HEK293 (cell line): ENCODE data around the gene RPS15.

Experiments used
- CTCF ChIA-PET: fragments of 350-600 bp; formaldehyde crosslinking; extraction: SDS; loops from one replicate; lab custom pipeline; 2021; ENCODE audit warnings: antibody characterized with exemption; lab: Yijun Ruan, JAX
- POLR2A ChIA-PET: fragments of 300-600 bp; formaldehyde crosslinking; extraction: SDS; loops from one replicate; lab custom pipeline; 2020; ENCODE audit warnings: antibody characterized with exemption, inconsistent platforms; lab: Yijun Ruan, JAX
- H3K27ac ChIP-seq: fragments of 200-500 bp; sonication (Bioruptor generic); 2 replicates; pipeline ENCODE4 v1.5.1; 2014; ENCODE audit warnings: low read depth, low read length, control low read depth, inconsistent platforms; ENCODE audit errors: extremely low read depth
- H3K36me3 ChIP-seq, 2 experiments: fragments of 200-500 bp in 1 of 2; sonication (Bioruptor generic) in 1 of 2; 1 replicate in 1 of 2; 2 replicates in 1 of 2; pipeline ENCODE4 v1.5.1; 2014 to 2017; ENCODE audit warnings: inconsistent platforms in 2 of 2, low read length in 2 of 2; ENCODE audit not compliant: control insufficient read depth in 2 of 2, insufficient read depth in 1 of 2
- H3K4me1 ChIP-seq: fragments of 200-500 bp; sonication (Bioruptor generic); 2 replicates; pipeline ENCODE4 v1.5.1; 2014; ENCODE audit warnings: mild to moderate bottlenecking, low read length, inconsistent platforms; ENCODE audit not compliant: control insufficient read depth, insufficient read depth
- H3K4me3 ChIP-seq: 2 replicates; pipeline ENCODE4 v1.5.1; 2011; ENCODE audit warnings: low read depth, mild to moderate bottlenecking, control low read depth, low read length, moderate library complexity
- H3K9me3 ChIP-seq: fragments of 200-500 bp; sonication (Bioruptor generic); 2 replicates; pipeline ENCODE4 v1.5.1; 2014; ENCODE audit warnings: low read depth, low read length, inconsistent platforms; ENCODE audit not compliant: control insufficient read depth, insufficient read depth
- SP2 ChIP-seq: fragments of 450-650 bp; formaldehyde crosslinking; IDR thresholded peaks from 2 replicates; pipeline ENCODE4 v1.5.1; 2016; ENCODE audit warnings: missing biosample characterization, missing genetic modification characterization
- ZNF341 ChIP-seq: fragments of 450-650 bp; formaldehyde crosslinking; IDR thresholded peaks from 2 replicates; pipeline ENCODE4; 2016; ENCODE audit warnings: low read depth, missing biosample characterization, missing genetic modification characterization
- ZNF600 ChIP-seq: fragments of 450-650 bp; formaldehyde crosslinking; IDR thresholded peaks from 2 replicates; pipeline ENCODE4 v1.5.1; 2016; ENCODE audit warnings: missing biosample characterization, missing genetic modification characterization
- ZXDB ChIP-seq: fragments of 450-650 bp; formaldehyde crosslinking; IDR thresholded peaks from 2 replicates; pipeline ENCODE4 v1.5.1; 2016; ENCODE audit warnings: missing biosample characterization, missing genetic modification characterization
- TF ChIP-seq, protein P1 (sequence below): fragments of 450-650 bp; formaldehyde crosslinking; IDR thresholded peaks from 2 replicates; pipeline ENCODE4 v1.5.1; 2016; ENCODE audit warnings: missing biosample characterization, missing genetic modification characterization
- TF ChIP-seq, protein P2 (sequence below): fragments of 450-650 bp; formaldehyde crosslinking; IDR thresholded peaks from 2 replicates; pipeline ENCODE4 v1.5.1; 2017; ENCODE audit warnings: missing biosample characterization, missing genetic modification characterization
- TF ChIP-seq, protein P3 (sequence below): fragments of 450-650 bp; formaldehyde crosslinking; IDR thresholded peaks from 2 replicates; pipeline ENCODE4 v1.5.1; 2016; ENCODE audit warnings: missing biosample characterization, missing genetic modification characterization
- TF ChIP-seq, protein P4 (sequence below): fragments of 450-650 bp; formaldehyde crosslinking; IDR thresholded peaks from 2 replicates; pipeline ENCODE4 v1.5.1; 2016; ENCODE audit warnings: missing biosample characterization, missing genetic modification characterization

The RPS15 gene

DNA sequence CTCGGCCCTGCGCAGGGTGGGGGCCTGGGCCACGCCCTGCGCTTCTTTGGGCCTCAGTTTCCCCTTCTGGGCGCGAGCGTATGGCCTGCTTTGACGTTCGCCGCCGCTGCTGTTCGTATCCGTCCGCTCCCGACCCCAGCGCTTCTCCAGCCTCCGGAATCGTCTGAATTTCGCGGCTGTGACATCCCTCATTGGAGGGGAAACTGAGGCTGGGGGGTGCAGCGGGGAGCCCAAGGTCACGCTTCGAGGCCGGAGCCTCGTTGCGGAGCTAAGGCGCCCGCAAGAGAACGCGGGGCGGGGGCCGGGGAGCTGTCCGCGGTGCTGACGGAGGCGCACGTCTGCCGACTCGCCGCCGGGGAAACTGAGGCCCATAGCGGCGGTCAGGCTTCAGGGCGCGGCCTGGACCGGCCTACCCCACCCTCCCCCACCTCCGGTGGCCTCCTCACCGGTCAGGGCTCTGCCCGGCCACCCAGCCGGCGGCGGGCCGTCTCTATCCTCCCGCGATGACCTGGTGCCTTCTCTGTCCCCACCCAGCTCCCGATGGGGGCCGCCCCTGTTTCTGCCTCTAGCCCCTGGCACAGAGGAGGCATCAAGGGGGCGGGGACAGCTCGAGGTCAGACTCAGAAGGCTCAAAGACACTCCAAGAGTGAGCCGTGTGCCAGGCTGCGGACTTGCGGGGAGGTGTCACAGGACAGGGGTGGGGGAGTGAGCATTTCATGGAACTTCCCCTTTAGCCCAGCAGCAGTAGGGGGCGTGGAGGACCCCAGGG is 8.7 kb downstream of the RPS15 start:
- ChIA-PET CTCF (interaction anchor here (0.6 kb wide), 2 partner anchors 20 to 289 kb away, joined by 3 read pairs; no protein-coding TSS in a partner anchor), POLR2A (interaction anchor here (0.6 to 0.7 kb wide), 2 partner anchors 9 to 10 kb away, joined by 3 to 4 read pairs; no protein-coding TSS in a partner anchor)
- Histone ChIP-seq H3K4me1 (peaks cover 7% of the 10 kb centered on the region; the same call in 1 of the 2 replicates), H3K9me3 (no peaks in the 10 kb centered on the region), H3K27ac (no peak overlapping the region), H3K36me3 (peaks cover 0 to 9% of the 10 kb centered on the region in 2 experiments; a peak in 2 of 3 replicates), H3K4me3 (no peak overlapping the region)
- peak; percentile 95 for TF ChIP-seq ZNF341
- TF ChIP-seq, protein P1, sequence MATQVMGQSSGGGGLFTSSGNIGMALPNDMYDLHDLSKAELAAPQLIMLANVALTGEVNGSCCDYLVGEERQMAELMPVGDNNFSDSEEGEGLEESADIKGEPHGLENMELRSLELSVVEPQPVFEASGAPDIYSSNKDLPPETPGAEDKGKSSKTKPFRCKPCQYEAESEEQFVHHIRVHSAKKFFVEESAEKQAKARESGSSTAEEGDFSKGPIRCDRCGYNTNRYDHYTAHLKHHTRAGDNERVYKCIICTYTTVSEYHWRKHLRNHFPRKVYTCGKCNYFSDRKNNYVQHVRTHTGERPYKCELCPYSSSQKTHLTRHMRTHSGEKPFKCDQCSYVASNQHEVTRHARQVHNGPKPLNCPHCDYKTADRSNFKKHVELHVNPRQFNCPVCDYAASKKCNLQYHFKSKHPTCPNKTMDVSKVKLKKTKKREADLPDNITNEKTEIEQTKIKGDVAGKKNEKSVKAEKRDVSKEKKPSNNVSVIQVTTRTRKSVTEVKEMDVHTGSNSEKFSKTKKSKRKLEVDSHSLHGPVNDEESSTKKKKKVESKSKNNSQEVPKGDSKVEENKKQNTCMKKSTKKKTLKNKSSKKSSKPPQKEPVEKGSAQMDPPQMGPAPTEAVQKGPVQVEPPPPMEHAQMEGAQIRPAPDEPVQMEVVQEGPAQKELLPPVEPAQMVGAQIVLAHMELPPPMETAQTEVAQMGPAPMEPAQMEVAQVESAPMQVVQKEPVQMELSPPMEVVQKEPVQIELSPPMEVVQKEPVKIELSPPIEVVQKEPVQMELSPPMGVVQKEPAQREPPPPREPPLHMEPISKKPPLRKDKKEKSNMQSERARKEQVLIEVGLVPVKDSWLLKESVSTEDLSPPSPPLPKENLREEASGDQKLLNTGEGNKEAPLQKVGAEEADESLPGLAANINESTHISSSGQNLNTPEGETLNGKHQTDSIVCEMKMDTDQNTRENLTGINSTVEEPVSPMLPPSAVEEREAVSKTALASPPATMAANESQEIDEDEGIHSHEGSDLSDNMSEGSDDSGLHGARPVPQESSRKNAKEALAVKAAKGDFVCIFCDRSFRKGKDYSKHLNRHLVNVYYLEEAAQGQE = peak; percentile 96
- no peak for TF ChIP-seq ZNF600 (tag by site-specific recombination)
- TF ChIP-seq, protein P2, sequence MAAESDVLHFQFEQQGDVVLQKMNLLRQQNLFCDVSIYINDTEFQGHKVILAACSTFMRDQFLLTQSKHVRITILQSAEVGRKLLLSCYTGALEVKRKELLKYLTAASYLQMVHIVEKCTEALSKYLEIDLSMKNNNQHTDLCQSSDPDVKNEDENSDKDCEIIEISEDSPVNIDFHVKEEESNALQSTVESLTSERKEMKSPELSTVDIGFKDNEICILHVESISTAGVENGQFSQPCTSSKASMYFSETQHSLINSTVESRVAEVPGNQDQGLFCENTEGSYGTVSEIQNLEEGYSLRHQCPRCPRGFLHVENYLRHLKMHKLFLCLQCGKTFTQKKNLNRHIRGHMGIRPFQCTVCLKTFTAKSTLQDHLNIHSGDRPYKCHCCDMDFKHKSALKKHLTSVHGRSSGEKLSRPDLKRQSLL (tag by site-specific recombination) = 0 out of 2 replicates have a peak, but pooled peaks have one; percentile 12
- no peak for TF ChIP-seq ZXDB (tag by site-specific recombination)
- TF ChIP-seq SP2 (tag by site-specific recombination) = peak; percentile 51
- TF ChIP-seq, protein P3, sequence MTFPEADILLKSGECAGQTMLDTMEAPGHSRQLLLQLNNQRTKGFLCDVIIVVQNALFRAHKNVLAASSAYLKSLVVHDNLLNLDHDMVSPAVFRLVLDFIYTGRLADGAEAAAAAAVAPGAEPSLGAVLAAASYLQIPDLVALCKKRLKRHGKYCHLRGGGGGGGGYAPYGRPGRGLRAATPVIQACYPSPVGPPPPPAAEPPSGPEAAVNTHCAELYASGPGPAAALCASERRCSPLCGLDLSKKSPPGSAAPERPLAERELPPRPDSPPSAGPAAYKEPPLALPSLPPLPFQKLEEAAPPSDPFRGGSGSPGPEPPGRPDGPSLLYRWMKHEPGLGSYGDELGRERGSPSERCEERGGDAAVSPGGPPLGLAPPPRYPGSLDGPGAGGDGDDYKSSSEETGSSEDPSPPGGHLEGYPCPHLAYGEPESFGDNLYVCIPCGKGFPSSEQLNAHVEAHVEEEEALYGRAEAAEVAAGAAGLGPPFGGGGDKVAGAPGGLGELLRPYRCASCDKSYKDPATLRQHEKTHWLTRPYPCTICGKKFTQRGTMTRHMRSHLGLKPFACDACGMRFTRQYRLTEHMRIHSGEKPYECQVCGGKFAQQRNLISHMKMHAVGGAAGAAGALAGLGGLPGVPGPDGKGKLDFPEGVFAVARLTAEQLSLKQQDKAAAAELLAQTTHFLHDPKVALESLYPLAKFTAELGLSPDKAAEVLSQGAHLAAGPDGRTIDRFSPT (tag by site-specific recombination) = 0 out of 2 replicates have a peak, but pooled peaks have one; percentile 23

- no peak overlapping the region for H3K4me3 ChIP-seq
- H3K9me3 ChIP-seq = no peaks in the 10 kb centered on the region
- CTCF ChIA-PET = interaction anchor here (0.6 kb wide), 1 partner anchor 19 kb away, joined by 3 read pairs; no protein-coding TSS in a partner anchor
- POLR2A ChIA-PET = no interaction called here
- H3K4me1 ChIP-seq = 0 out of 2 replicates have a peak, but pooled peaks cover 3% of the 10 kb centered on the region
- H3K27ac ChIP-seq = no peak overlapping the region
- TF ChIP-seq, protein P4, sequence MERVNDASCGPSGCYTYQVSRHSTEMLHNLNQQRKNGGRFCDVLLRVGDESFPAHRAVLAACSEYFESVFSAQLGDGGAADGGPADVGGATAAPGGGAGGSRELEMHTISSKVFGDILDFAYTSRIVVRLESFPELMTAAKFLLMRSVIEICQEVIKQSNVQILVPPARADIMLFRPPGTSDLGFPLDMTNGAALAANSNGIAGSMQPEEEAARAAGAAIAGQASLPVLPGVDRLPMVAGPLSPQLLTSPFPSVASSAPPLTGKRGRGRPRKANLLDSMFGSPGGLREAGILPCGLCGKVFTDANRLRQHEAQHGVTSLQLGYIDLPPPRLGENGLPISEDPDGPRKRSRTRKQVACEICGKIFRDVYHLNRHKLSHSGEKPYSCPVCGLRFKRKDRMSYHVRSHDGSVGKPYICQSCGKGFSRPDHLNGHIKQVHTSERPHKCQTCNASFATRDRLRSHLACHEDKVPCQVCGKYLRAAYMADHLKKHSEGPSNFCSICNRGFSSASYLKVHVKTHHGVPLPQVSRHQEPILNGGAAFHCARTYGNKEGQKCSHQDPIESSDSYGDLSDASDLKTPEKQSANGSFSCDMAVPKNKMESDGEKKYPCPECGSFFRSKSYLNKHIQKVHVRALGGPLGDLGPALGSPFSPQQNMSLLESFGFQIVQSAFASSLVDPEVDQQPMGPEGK (tag by site-specific recombination) = peak; percentile 72
- TF ChIP-seq, protein P2 (tag by site-specific recombination) = no peak
- TF ChIP-seq, all 188 proteins: peak for 1
- peaks cover 0 to 3% of the 10 kb centered on the region in 2 experiments; a peak in 1 of 3 replicates for H3K36me3 ChIP-seq
These were observed 9.3 kb downstream of the RPS15 start for GRCh38 chr19:1447504-1447903.
